Measurements from ENCODE around the gene RPS27L. TPM values are rescaled to one million over a fixed set of nuclear protein-coding genes. Genes with fewer than 3 reads are reported as not detected.

RPS27L gene
- total and polyA plus RNA-seq, 2 experiments from 2014 or later, result 30.6 to 326 TPM

- H3K36me3 ChIP-seq, result no peaks in the 10 kb centered on the region
- H3K27me3 ChIP-seq, result peaks cover 6% of the 10 kb centered on the region
- H3K4me3 ChIP-seq, result no peak overlapping the region
- H3K27ac ChIP-seq, result no peak overlapping the region
- TF ChIP-seq CTCF (IDR thresholded peaks at IDR 0.05; ENCODE audit: low read depth, low read length), result no peak
- H3K9me3 ChIP-seq (ENCODE audit: low read depth), result no peaks in the 10 kb centered on the region
- DNase-seq (ENCODE audit: low read depth in 1 of 2, low spot score in 1 of 2), result peak in 1 of 2 donors; percentile 7
- H3K4me1 ChIP-seq (ENCODE audit: low read depth), result no peaks in the 10 kb centered on the region
Observed at GRCh38 chr15:63181648-63182047, 24.4 kb upstream of the RPS27L start.

- DNase-seq (ENCODE audit: low read depth in 1 of 2, low spot score in 1 of 2), result no peak
- Histone ChIP-seq H3K27me3 (peaks cover 6% of the 10 kb centered on the region), H3K9me3 (ENCODE audit: low read depth) (no peaks in the 10 kb centered on the region), H3K27ac (no peak overlapping the region), H3K36me3 (no peaks in the 10 kb centered on the region), H3K4me3 (no peak overlapping the region), H3K4me1 (ENCODE audit: low read depth) (no peaks in the 10 kb centered on the region)
- no peak for TF ChIP-seq CTCF (IDR thresholded peaks at IDR 0.05; ENCODE audit: low read depth, low read length)
Observed at GRCh38 chr15:63180746-63181145, 23.5 kb upstream of the RPS27L start.

- no peak for TF ChIP-seq CTCF (IDR thresholded peaks at IDR 0.05; ENCODE audit: low read depth, low read length)
- peak in 1 of 2 donors; percentile 35 for DNase-seq (ENCODE audit: low read depth in 1 of 2, low spot score in 1 of 2)
- Histone ChIP-seq H3K36me3 (no peaks in the 10 kb centered on the region), H3K4me3 (no peak overlapping the region), H3K9me3 (ENCODE audit: low read depth) (no peaks in the 10 kb centered on the region), H3K4me1 (ENCODE audit: low read depth) (no peaks in the 10 kb centered on the region), H3K27ac (no peak overlapping the region), H3K27me3 (no peaks in the 10 kb centered on the region)
Observed at GRCh38 chr15:63178034-63178433, 20.8 kb upstream of the RPS27L start.

GRCh38 chr15:63176302-63176701, 19.0 kb upstream of the RPS27L start:
- DNase-seq (ENCODE audit: low read depth in 1 of 2, low spot score in 1 of 2), result no peak
- H3K4me3 ChIP-seq, result no peak overlapping the region
- TF ChIP-seq CTCF (IDR thresholded peaks at IDR 0.05; ENCODE audit: low read depth, low read length), result no peak
- no peak overlapping the region for H3K27ac ChIP-seq
- no peaks in the 10 kb centered on the region for H3K27me3 ChIP-seq
- no peaks in the 10 kb centered on the region for H3K4me1 ChIP-seq (ENCODE audit: low read depth)
- no peaks in the 10 kb centered on the region for H3K9me3 ChIP-seq (ENCODE audit: low read depth)
- H3K36me3 ChIP-seq, result no peaks in the 10 kb centered on the region

- Histone ChIP-seq H3K27ac (no peak overlapping the region), H3K4me3 (no peak overlapping the region), H3K36me3 (no peaks in the 10 kb centered on the region), H3K9me3 (ENCODE audit: low read depth) (no peaks in the 10 kb centered on the region), H3K27me3 (no peaks in the 10 kb centered on the region), H3K4me1 (ENCODE audit: low read depth) (no peaks in the 10 kb centered on the region)
- TF ChIP-seq CTCF (IDR thresholded peaks at IDR 0.05; ENCODE audit: low read depth, low read length), result no peak
- peak in 1 of 2 donors; percentile 27 for DNase-seq (ENCODE audit: low read depth in 1 of 2, low spot score in 1 of 2)
Observed at GRCh38 chr15:63172851-63173451, 15.7 kb upstream of the RPS27L start.
